Measurements from ENCODE around the gene PHLDA3.

PHLDA3 gene

DNA sequence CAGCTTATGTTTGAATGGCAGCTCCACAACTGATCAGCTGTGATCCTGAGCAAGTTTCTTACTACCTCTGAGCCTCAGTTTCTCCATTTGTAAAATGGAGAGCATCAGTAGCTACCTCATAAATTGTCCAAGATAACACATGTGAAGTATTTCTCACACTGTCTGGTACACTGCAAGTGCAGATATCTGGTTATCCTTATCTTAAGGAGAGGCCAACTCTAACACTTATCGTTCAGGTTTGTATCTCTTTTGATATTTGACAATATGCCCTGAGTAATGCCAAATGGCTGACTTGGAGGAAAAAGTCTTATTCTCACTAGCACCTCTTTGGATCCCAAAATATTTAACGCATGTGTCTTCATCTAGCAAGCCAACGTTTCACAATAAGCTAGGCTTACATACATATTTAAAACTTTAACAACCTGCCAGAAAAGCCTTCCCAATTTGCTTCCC is 35.2 kb upstream of the PHLDA3 start:
- Histone ChIP-seq H3K27ac (ENCODE audit: low read depth, low read length) (peak overlapping the region; percentile 31), H3K9ac (ENCODE audit: low read length in 5 of 5) (no peak overlapping the region), H3K9me3 (ENCODE audit: control insufficient read depth in 5 of 5, low read length in 5 of 5) (no peaks in the 10 kb centered on the region), H3K4me3 (ENCODE audit: low read depth in 1 of 5, low read length in 5 of 5) (no peak overlapping the region), H3K27me3 (ENCODE audit: control insufficient read depth in 5 of 5, insufficient read depth in 4 of 5, low read length in 5 of 5) (no peaks in the 10 kb centered on the region), H3K4me1 (ENCODE audit: control insufficient read depth in 5 of 5, insufficient read depth in 5 of 5, low read length in 5 of 5) (peaks cover 26 to 80% (median 66%) of the 10 kb centered on the region in 5 donors), H3K36me3 (ENCODE audit: control insufficient read depth in 5 of 5, insufficient read depth in 5 of 5, low read length in 5 of 5) (peaks cover 0 to under 1% (median 0%) of the 10 kb centered on the region in 5 donors)

DNA sequence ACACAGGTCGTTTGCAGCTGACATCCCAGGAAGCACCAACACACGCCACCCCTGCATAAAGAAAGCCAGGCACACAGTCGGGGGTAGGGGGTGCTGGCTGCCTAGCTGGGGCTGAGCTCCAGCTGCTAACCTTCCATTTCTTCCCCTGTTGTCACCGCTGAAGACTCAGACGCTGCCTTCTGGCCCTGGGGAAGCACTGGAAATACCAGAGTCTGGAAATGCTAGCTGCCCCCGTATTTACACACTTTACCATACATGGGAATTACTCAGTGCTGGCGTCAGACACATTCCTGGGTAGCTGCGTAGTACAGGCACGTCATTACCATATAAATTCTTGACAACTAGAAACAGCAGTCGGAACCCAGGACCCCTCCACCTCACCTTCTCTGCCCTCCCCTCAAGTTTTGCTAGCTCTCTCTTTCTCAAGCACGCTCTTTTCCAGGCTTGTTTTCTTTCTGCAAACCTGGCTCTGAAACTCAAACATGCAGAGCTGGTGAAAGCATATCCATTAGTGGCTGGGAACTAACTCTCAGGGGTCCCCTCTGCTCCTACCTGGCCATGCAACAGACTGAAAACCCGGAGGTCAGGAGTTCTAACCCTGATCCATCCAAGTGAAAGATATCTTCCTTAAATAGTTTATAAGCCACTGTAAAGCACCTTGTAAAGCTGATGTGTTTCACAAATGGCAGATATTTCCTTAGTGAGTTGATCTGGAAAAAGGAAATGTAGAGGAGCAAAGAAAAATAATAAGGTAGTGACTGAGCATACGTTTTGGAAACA is 34.6 kb upstream of the PHLDA3 start:
- Histone ChIP-seq H3K4me1 (ENCODE audit: control insufficient read depth in 5 of 5, insufficient read depth in 5 of 5, low read length in 5 of 5) (peaks cover 26 to 81% (median 68%) of the 10 kb centered on the region in 5 donors), H3K9ac (ENCODE audit: low read length in 5 of 5) (peak overlapping the region in 1 of 5 donors; percentile 31), H3K9me3 (ENCODE audit: control insufficient read depth in 5 of 5, low read length in 5 of 5) (no peaks in the 10 kb centered on the region), H3K27ac (ENCODE audit: low read depth, low read length) (peak overlapping the region; percentile 31), H3K36me3 (ENCODE audit: control insufficient read depth in 5 of 5, insufficient read depth in 5 of 5, low read length in 5 of 5) (peaks cover 0 to 5% (median 2%) of the 10 kb centered on the region in 5 donors), H3K27me3 (ENCODE audit: control insufficient read depth in 5 of 5, insufficient read depth in 4 of 5, low read length in 5 of 5) (no peaks in the 10 kb centered on the region), H3K4me3 (ENCODE audit: low read depth in 1 of 5, low read length in 5 of 5) (peak overlapping the region in 2 of 5 donors; percentile 1 to 31)

GRCh38 chr1:201502511-201502857 is 33.5 kb upstream of the PHLDA3 start:
- peaks cover 26 to 77% (median 65%) of the 10 kb centered on the region in 5 donors for H3K4me1 ChIP-seq (ENCODE audit: control insufficient read depth in 5 of 5, insufficient read depth in 5 of 5, low read length in 5 of 5)
- no peak overlapping the region for H3K9ac ChIP-seq (ENCODE audit: low read length in 5 of 5)
- no peaks in the 10 kb centered on the region for H3K27me3 ChIP-seq (ENCODE audit: control insufficient read depth in 5 of 5, insufficient read depth in 4 of 5, low read length in 5 of 5)

GRCh38 chr1:201501812-201502510 is 33.0 kb upstream of the PHLDA3 start:
- Histone ChIP-seq H3K4me3 (ENCODE audit: low read depth in 1 of 5, low read length in 5 of 5) (no peak overlapping the region), H3K9ac (ENCODE audit: low read length in 5 of 5) (no peak overlapping the region), H3K4me1 (ENCODE audit: control insufficient read depth in 5 of 5, insufficient read depth in 5 of 5, low read length in 5 of 5) (peaks cover 23 to 72% (median 60%) of the 10 kb centered on the region in 5 donors), H3K9me3 (ENCODE audit: control insufficient read depth in 5 of 5, low read length in 5 of 5) (no peaks in the 10 kb centered on the region), H3K36me3 (ENCODE audit: control insufficient read depth in 5 of 5, insufficient read depth in 5 of 5, low read length in 5 of 5) (peaks cover 0 to 11% (median 8%) of the 10 kb centered on the region in 5 donors), H3K27ac (ENCODE audit: low read depth, low read length) (peak overlapping the region; percentile 74), H3K27me3 (ENCODE audit: control insufficient read depth in 5 of 5, insufficient read depth in 4 of 5, low read length in 5 of 5) (no peaks in the 10 kb centered on the region)

More at GRCh38 chr1:201502511-201502857, 33.5 kb upstream of the PHLDA3 start:
- Histone ChIP-seq H3K27ac (ENCODE audit: low read depth, low read length) (peak overlapping the region; percentile 54), H3K9me3 (ENCODE audit: control insufficient read depth in 5 of 5, low read length in 5 of 5) (no peaks in the 10 kb centered on the region), H3K4me3 (ENCODE audit: low read depth in 1 of 5, low read length in 5 of 5) (no peak overlapping the region), H3K36me3 (ENCODE audit: control insufficient read depth in 5 of 5, insufficient read depth in 5 of 5, low read length in 5 of 5) (peaks cover 0 to 11% (median 8%) of the 10 kb centered on the region in 5 donors)

- no peaks in the 10 kb centered on the region for H3K9me3 ChIP-seq (ENCODE audit: control insufficient read depth in 5 of 5, low read length in 5 of 5)
- H3K4me1 ChIP-seq (ENCODE audit: control insufficient read depth in 5 of 5, insufficient read depth in 5 of 5, low read length in 5 of 5) = peaks cover 24 to 72% (median 61%) of the 10 kb centered on the region in 5 donors
- H3K9ac ChIP-seq (ENCODE audit: low read length in 5 of 5) = peak overlapping the region in 1 of 5 donors; percentile 48
- peaks cover 0 to 12% (median 8%) of the 10 kb centered on the region in 5 donors for H3K36me3 ChIP-seq (ENCODE audit: control insufficient read depth in 5 of 5, insufficient read depth in 5 of 5, low read length in 5 of 5)
- H3K27me3 ChIP-seq (ENCODE audit: control insufficient read depth in 5 of 5, insufficient read depth in 4 of 5, low read length in 5 of 5) = no peaks in the 10 kb centered on the region
- H3K27ac ChIP-seq (ENCODE audit: low read depth, low read length) = peak overlapping the region; percentile 74
- peak overlapping the region in 1 of 5 donors; percentile 6 for H3K4me3 ChIP-seq (ENCODE audit: low read depth in 1 of 5, low read length in 5 of 5)
Measured at GRCh38 chr1:201501144-201501543, 32.2 kb upstream of the PHLDA3 start.

DNA sequence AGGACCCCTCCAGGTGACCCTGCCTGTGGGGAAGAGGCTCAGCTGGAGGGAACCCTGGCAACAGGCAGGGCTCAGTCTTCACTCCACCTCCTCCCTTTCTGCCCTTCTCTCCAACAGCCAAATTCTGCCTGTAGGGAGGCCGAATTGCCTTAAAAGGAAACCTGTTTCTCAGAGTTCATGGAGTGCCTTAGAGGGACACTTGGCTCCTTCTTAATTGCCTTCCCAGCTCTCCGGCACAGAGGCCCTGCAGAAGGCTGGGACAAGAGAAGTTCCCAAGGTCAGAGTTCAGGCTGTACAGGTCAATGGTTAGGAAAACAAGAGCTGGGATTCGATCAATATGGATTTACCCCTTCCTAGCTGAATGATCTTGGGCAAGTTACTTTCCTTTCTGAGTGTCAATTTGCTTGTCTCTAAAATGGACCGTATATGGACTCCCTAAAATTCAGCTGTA is 31.7 kb upstream of the PHLDA3 start:
- H3K27ac ChIP-seq (ENCODE audit: low read depth, low read length) = peak overlapping the region; percentile 74
- H3K9me3 ChIP-seq (ENCODE audit: control insufficient read depth in 5 of 5, low read length in 5 of 5) = no peaks in the 10 kb centered on the region
- H3K27me3 ChIP-seq (ENCODE audit: control insufficient read depth in 5 of 5, insufficient read depth in 4 of 5, low read length in 5 of 5) = no peaks in the 10 kb centered on the region
- no peak overlapping the region for H3K4me3 ChIP-seq (ENCODE audit: low read depth in 1 of 5, low read length in 5 of 5)
- peaks cover 0 to 16% (median 8%) of the 10 kb centered on the region in 5 donors for H3K36me3 ChIP-seq (ENCODE audit: control insufficient read depth in 5 of 5, insufficient read depth in 5 of 5, low read length in 5 of 5)
- peaks cover 19 to 71% (median 61%) of the 10 kb centered on the region in 5 donors for H3K4me1 ChIP-seq (ENCODE audit: control insufficient read depth in 5 of 5, insufficient read depth in 5 of 5, low read length in 5 of 5)
- H3K9ac ChIP-seq (ENCODE audit: low read length in 5 of 5) = peak overlapping the region in 4 of 5 donors; percentile 24 to 66 (median 42)

GRCh38 chr1:201499795-201500669 is 31.0 kb upstream of the PHLDA3 start:
- Histone ChIP-seq H3K4me1 (ENCODE audit: control insufficient read depth in 5 of 5, insufficient read depth in 5 of 5, low read length in 5 of 5) (peaks cover 20 to 71% (median 61%) of the 10 kb centered on the region in 5 donors), H3K9ac (ENCODE audit: low read length in 5 of 5) (peak overlapping the region in 3 of 5 donors; percentile 24 to 66 (median 37)), H3K4me3 (ENCODE audit: low read depth in 1 of 5, low read length in 5 of 5) (no peak overlapping the region), H3K36me3 (ENCODE audit: control insufficient read depth in 5 of 5, insufficient read depth in 5 of 5, low read length in 5 of 5) (peaks cover 0 to 23% (median 14%) of the 10 kb centered on the region in 5 donors), H3K9me3 (ENCODE audit: control insufficient read depth in 5 of 5, low read length in 5 of 5) (no peaks in the 10 kb centered on the region), H3K27ac (ENCODE audit: low read depth, low read length) (peak overlapping the region; percentile 74), H3K27me3 (ENCODE audit: control insufficient read depth in 5 of 5, insufficient read depth in 4 of 5, low read length in 5 of 5) (no peaks in the 10 kb centered on the region)

DNA sequence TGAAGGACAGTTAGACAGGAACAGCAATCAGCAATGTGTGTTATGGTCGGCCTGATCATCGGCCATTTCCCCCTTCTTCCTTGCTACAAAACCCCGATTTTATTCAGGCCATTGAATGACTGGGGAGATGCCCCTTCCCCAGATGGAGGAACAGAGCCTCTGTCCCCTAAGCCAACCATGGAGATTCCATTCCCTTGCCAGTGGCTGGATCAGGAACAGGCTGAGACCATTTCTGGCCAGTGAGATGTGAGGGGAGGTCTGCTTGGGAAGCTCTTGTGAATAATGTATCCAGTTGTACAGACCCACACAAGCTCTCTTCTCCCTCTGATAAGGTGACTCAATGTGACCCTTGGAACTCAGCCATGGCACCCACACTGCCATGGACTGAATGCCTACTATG is 30.2 kb upstream of the PHLDA3 start:
- Histone ChIP-seq H3K36me3 (ENCODE audit: control insufficient read depth in 5 of 5, insufficient read depth in 5 of 5, low read length in 5 of 5) (peaks cover 0 to 31% (median 16%) of the 10 kb centered on the region in 5 donors), H3K9me3 (ENCODE audit: control insufficient read depth in 5 of 5, low read length in 5 of 5) (no peaks in the 10 kb centered on the region), H3K4me3 (ENCODE audit: low read depth in 1 of 5, low read length in 5 of 5) (no peak overlapping the region), H3K27ac (ENCODE audit: low read depth, low read length) (no peak overlapping the region), H3K27me3 (ENCODE audit: control insufficient read depth in 5 of 5, insufficient read depth in 4 of 5, low read length in 5 of 5) (no peaks in the 10 kb centered on the region), H3K9ac (ENCODE audit: low read length in 5 of 5) (no peak overlapping the region), H3K4me1 (ENCODE audit: control insufficient read depth in 5 of 5, insufficient read depth in 5 of 5, low read length in 5 of 5) (peaks cover 18 to 73% (median 63%) of the 10 kb centered on the region in 5 donors)

GRCh38 chr1:201498621-201499020 is 29.6 kb upstream of the PHLDA3 start:
- Histone ChIP-seq H3K4me1 (ENCODE audit: control insufficient read depth in 5 of 5, insufficient read depth in 5 of 5, low read length in 5 of 5) (peaks cover 18 to 73% (median 63%) of the 10 kb centered on the region in 5 donors), H3K9ac (ENCODE audit: low read length in 5 of 5) (no peak overlapping the region), H3K27ac (ENCODE audit: low read depth, low read length) (no peak overlapping the region)

More at GRCh38 chr1:201498621-201499020, 29.6 kb upstream of the PHLDA3 start:
- Histone ChIP-seq H3K36me3 (ENCODE audit: control insufficient read depth in 5 of 5, insufficient read depth in 5 of 5, low read length in 5 of 5) (peaks cover 0 to 34% (median 19%) of the 10 kb centered on the region in 5 donors), H3K4me3 (ENCODE audit: low read depth in 1 of 5, low read length in 5 of 5) (no peak overlapping the region), H3K27me3 (ENCODE audit: control insufficient read depth in 5 of 5, insufficient read depth in 4 of 5, low read length in 5 of 5) (no peaks in the 10 kb centered on the region), H3K9me3 (ENCODE audit: control insufficient read depth in 5 of 5, low read length in 5 of 5) (no peaks in the 10 kb centered on the region)
